Transverse colon (tissue), 3 donors: ENCODE measurements around the gene C16orf86.

Experiments
- EP300 ChIP-seq: sonication (generic); formaldehyde crosslinking; IDR thresholded peaks from one replicate; pipeline ENCODE4 v1.6.1; 2017; ENCODE audit warnings: antibody characterized with exemption, low read depth
- TF ChIP-seq, protein P1 (sequence below), 5 experiments: fragments of 200-600 bp in 3 of 5; fragments of 450-650 bp in 2 of 5; sonication (generic) in 3 of 5; IDR thresholded peaks; 1 replicate in 2 of 5; 2 replicates in 3 of 5; pipeline ENCODE4 v1.5.1; 2016 to 2017; ENCODE audit warnings: antibody characterized with exemption in 5 of 5, inconsistent platforms in 3 of 5, mild to moderate bottlenecking in 2 of 5, moderate library complexity in 1 of 5

DNA sequence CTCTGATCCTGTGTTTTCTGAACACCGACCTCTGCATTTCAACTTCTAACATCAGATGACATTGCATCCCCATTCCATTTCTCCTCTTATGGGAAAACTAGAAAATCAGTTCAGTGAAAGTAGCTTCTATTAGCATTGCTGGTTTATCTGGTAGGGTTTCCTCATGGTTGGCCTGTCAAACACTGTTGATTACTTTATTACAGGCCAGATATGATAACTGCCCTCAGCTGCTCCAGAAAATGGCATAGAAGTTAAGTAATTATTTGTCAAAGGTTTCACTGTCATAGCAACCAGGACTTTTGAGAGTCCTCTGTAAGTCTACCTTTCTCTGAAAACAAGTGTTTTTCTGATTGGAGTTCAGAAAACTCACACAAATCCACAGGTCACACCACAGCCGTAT, 49.5 kb downstream of the C16orf86 start:
- TF ChIP-seq, protein P1, sequence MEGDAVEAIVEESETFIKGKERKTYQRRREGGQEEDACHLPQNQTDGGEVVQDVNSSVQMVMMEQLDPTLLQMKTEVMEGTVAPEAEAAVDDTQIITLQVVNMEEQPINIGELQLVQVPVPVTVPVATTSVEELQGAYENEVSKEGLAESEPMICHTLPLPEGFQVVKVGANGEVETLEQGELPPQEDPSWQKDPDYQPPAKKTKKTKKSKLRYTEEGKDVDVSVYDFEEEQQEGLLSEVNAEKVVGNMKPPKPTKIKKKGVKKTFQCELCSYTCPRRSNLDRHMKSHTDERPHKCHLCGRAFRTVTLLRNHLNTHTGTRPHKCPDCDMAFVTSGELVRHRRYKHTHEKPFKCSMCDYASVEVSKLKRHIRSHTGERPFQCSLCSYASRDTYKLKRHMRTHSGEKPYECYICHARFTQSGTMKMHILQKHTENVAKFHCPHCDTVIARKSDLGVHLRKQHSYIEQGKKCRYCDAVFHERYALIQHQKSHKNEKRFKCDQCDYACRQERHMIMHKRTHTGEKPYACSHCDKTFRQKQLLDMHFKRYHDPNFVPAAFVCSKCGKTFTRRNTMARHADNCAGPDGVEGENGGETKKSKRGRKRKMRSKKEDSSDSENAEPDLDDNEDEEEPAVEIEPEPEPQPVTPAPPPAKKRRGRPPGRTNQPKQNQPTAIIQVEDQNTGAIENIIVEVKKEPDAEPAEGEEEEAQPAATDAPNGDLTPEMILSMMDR (IDR thresholded peaks at IDR 0.05): no peak
- no peak for TF ChIP-seq EP300
